Mammary epithelial cell (primary cell): ENCODE results near the gene MED29.

Experiments used
- EZH2 ChIP-seq: IDR thresholded peaks from 2 replicates; pipeline ENCODE4 v1.6.1; 2012; ENCODE audit warnings: low read length, inconsistent platforms, borderline replicate concordance
- TF ChIP-seq, protein P1 (sequence below), 2 donors: IDR thresholded peaks in 1 of 2; conservative IDR thresholded peaks in 1 of 2; 2 replicates each; pipeline ENCODE4 v1.5.1; 2011 to 2012; ENCODE audit warnings: inconsistent platforms in 2 of 2, low read length in 2 of 2, mild to moderate bottlenecking in 2 of 2, control low read depth in 1 of 2, low read depth in 1 of 2; ENCODE audit not compliant: insufficient read depth in 1 of 2; ENCODE audit errors: extremely low read depth in 1 of 2

DNA sequence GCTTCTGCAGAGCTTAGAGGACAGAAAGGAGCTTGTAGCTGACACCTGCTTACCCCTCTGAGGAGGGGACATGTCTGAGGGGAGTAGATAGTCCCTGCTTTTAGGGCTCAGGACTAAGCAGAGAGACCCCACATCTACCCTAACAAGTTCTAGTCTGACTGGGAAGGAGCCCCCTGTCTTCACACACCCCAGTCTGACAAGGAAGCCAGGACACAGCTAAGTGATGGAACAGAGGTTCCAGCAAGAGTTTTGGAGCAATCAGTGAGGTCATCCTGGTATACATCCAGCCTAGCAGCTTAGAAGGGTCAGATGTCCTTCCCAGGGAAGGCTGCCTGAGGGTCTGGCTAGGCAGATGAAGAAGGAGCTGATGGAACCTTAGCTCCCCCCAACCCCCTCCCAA, 15.2 kb upstream of the MED29 start:
- TF ChIP-seq, protein P1, sequence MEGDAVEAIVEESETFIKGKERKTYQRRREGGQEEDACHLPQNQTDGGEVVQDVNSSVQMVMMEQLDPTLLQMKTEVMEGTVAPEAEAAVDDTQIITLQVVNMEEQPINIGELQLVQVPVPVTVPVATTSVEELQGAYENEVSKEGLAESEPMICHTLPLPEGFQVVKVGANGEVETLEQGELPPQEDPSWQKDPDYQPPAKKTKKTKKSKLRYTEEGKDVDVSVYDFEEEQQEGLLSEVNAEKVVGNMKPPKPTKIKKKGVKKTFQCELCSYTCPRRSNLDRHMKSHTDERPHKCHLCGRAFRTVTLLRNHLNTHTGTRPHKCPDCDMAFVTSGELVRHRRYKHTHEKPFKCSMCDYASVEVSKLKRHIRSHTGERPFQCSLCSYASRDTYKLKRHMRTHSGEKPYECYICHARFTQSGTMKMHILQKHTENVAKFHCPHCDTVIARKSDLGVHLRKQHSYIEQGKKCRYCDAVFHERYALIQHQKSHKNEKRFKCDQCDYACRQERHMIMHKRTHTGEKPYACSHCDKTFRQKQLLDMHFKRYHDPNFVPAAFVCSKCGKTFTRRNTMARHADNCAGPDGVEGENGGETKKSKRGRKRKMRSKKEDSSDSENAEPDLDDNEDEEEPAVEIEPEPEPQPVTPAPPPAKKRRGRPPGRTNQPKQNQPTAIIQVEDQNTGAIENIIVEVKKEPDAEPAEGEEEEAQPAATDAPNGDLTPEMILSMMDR (conservative IDR thresholded peaks at IDR 0.05 in 1 of 2, IDR thresholded peaks at IDR 0.05 in 1 of 2; ENCODE audit: extremely low read depth in 1 of 2, insufficient read depth in 1 of 2, low read depth in 1 of 2, low read length in 2 of 2), result no peak
- no peak for TF ChIP-seq EZH2
